Measurements from ENCODE around the gene ROS1. TPM values are rescaled to one million over a fixed set of nuclear protein-coding genes. Genes with fewer than 3 reads are reported as not detected.
"Not testable (repeated sequence)": the region's sequence is repeated elsewhere in the genome, so short reads cannot be mapped to it uniquely, and the experiment has no call there.

Gene ROS1
- total RNA-seq, 2 experiments from 2014 or later = not detected

- no peak for DNase-seq
- Mint-ChIP-seq H3K27ac (no peak overlapping the region), H3K4me1 (peaks cover 3% of the 10 kb centered on the region), H3K36me3 (no peaks in the 10 kb centered on the region), H3K9me3 (peaks cover 4% of the 10 kb centered on the region), H3K27me3 (peaks cover 22% of the 10 kb centered on the region), H3K4me3 (no peak overlapping the region)
Measured at GRCh38 chr6:117375446-117375845, 50.3 kb downstream of the ROS1 start.

- Mint-ChIP-seq H3K27ac (no peak overlapping the region), H3K27me3 (peaks cover 23% of the 10 kb centered on the region), H3K36me3 (no peaks in the 10 kb centered on the region), H3K4me1 (peaks cover 3% of the 10 kb centered on the region), H3K4me3 (no peak overlapping the region), H3K9me3 (peaks cover 4% of the 10 kb centered on the region)
- DNase-seq = no peak
Measured at GRCh38 chr6:117373211-117373813, 52.4 kb downstream of the ROS1 start.

- not testable (repeated sequence) for H3K27ac Mint-ChIP-seq, DNase-seq, H3K4me1 Mint-ChIP-seq, H3K9me3 Mint-ChIP-seq, H3K36me3 Mint-ChIP-seq
- H3K27me3 Mint-ChIP-seq = peaks cover 25% of the 10 kb centered on the region
- H3K4me3 Mint-ChIP-seq = peak overlapping the region; percentile 37
Measured at GRCh38 chr6:117372289-117372688, 53.5 kb downstream of the ROS1 start.

- Mint-ChIP-seq H3K27ac (no peak overlapping the region), H3K9me3 (peaks cover 3% of the 10 kb centered on the region), H3K4me3 (no peak overlapping the region), H3K4me1 (peaks cover 3% of the 10 kb centered on the region), H3K27me3 (peaks cover 24% of the 10 kb centered on the region), H3K36me3 (no peaks in the 10 kb centered on the region)
- no peak for DNase-seq
Measured at GRCh38 chr6:117371492-117371891, 54.2 kb downstream of the ROS1 start.

- DNase-seq = no peak
- H3K27ac Mint-ChIP-seq = no peak overlapping the region
- H3K27me3 Mint-ChIP-seq = peaks cover 9% of the 10 kb centered on the region
- H3K36me3 Mint-ChIP-seq = no peaks in the 10 kb centered on the region
- no peaks in the 10 kb centered on the region for H3K9me3 Mint-ChIP-seq
- no peaks in the 10 kb centered on the region for H3K4me1 Mint-ChIP-seq
- H3K4me3 Mint-ChIP-seq = no peak overlapping the region
Measured at GRCh38 chr6:117359581-117359980, 66.2 kb downstream of the ROS1 start.

- no peaks in the 10 kb centered on the region for H3K36me3 Mint-ChIP-seq
- no peak overlapping the region for H3K27ac Mint-ChIP-seq
- H3K27me3 Mint-ChIP-seq = peaks cover 8% of the 10 kb centered on the region
- H3K4me3 Mint-ChIP-seq = no peak overlapping the region
- DNase-seq = no peak
- no peaks in the 10 kb centered on the region for H3K4me1 Mint-ChIP-seq
- H3K9me3 Mint-ChIP-seq = no peaks in the 10 kb centered on the region
Measured at GRCh38 chr6:117354671-117355070, 71.1 kb downstream of the ROS1 start.

- Mint-ChIP-seq H3K27ac (no peak overlapping the region), H3K4me3 (no peak overlapping the region), H3K9me3 (no peaks in the 10 kb centered on the region), H3K36me3 (no peaks in the 10 kb centered on the region), H3K4me1 (no peaks in the 10 kb centered on the region), H3K27me3 (peaks cover 5% of the 10 kb centered on the region)
- DNase-seq = no peak
Measured at GRCh38 chr6:117352466-117353081, 73.2 kb downstream of the ROS1 start.

- H3K9me3 Mint-ChIP-seq = no peaks in the 10 kb centered on the region
- H3K4me3 Mint-ChIP-seq = no peak overlapping the region
- H3K36me3 Mint-ChIP-seq = no peaks in the 10 kb centered on the region
- H3K27ac Mint-ChIP-seq = no peak overlapping the region
- DNase-seq = no peak
- peaks cover 5% of the 10 kb centered on the region for H3K27me3 Mint-ChIP-seq
- H3K4me1 Mint-ChIP-seq = no peaks in the 10 kb centered on the region
Measured at GRCh38 chr6:117351521-117351920, 74.2 kb downstream of the ROS1 start.

GRCh38 chr6:117346142-117346930 lies 79.4 kb downstream of the ROS1 start:
- Mint-ChIP-seq H3K36me3 (no peaks in the 10 kb centered on the region), H3K9me3 (no peaks in the 10 kb centered on the region), H3K27me3 (peaks cover 10% of the 10 kb centered on the region), H3K27ac (no peak overlapping the region), H3K4me3 (no peak overlapping the region), H3K4me1 (no peaks in the 10 kb centered on the region)
- DNase-seq = no peak

GRCh38 chr6:117345292-117345610 lies 80.5 kb downstream of the ROS1 start:
- DNase-seq = no peak
- H3K9me3 Mint-ChIP-seq = no peaks in the 10 kb centered on the region
- peaks cover 4% of the 10 kb centered on the region for H3K27me3 Mint-ChIP-seq
- no peaks in the 10 kb centered on the region for H3K4me1 Mint-ChIP-seq
- no peak overlapping the region for H3K4me3 Mint-ChIP-seq
- no peak overlapping the region for H3K27ac Mint-ChIP-seq
- no peaks in the 10 kb centered on the region for H3K36me3 Mint-ChIP-seq

GRCh38 chr6:117344444-117345291 lies 81.1 kb downstream of the ROS1 start:
- Mint-ChIP-seq H3K27me3 (peaks cover 4% of the 10 kb centered on the region), H3K9me3 (no peaks in the 10 kb centered on the region), H3K36me3 (no peaks in the 10 kb centered on the region)

GRCh38 chr6:117338567-117338966 lies 87.2 kb downstream of the ROS1 start:
- Mint-ChIP-seq H3K9me3 (no peaks in the 10 kb centered on the region), H3K27me3 (peaks cover 19% of the 10 kb centered on the region), H3K4me1 (no peaks in the 10 kb centered on the region), H3K27ac (no peak overlapping the region), H3K4me3 (no peak overlapping the region), H3K36me3 (no peaks in the 10 kb centered on the region)
- DNase-seq = no peak

More at GRCh38 chr6:117344444-117345291, 81.1 kb downstream of the ROS1 start:
- no peak overlapping the region for H3K27ac Mint-ChIP-seq
- no peaks in the 10 kb centered on the region for H3K4me1 Mint-ChIP-seq
- no peak overlapping the region for H3K4me3 Mint-ChIP-seq
- no peak for DNase-seq

- no peak overlapping the region for H3K27ac Mint-ChIP-seq
- peaks cover 2% of the 10 kb centered on the region for H3K36me3 Mint-ChIP-seq
- H3K4me3 Mint-ChIP-seq = no peak overlapping the region
- peaks cover 20% of the 10 kb centered on the region for H3K27me3 Mint-ChIP-seq
- DNase-seq = no peak
- no peaks in the 10 kb centered on the region for H3K4me1 Mint-ChIP-seq
- H3K9me3 Mint-ChIP-seq = peaks cover 9% of the 10 kb centered on the region
Measured at GRCh38 chr6:117329926-117330325, 95.8 kb downstream of the ROS1 start.

- Mint-ChIP-seq H3K4me1 (no peaks in the 10 kb centered on the region), H3K4me3 (no peak overlapping the region), H3K36me3 (peaks cover 2% of the 10 kb centered on the region)
Measured at GRCh38 chr6:117328500-117328899, 97.2 kb downstream of the ROS1 start.

GRCh38 chr6:117328005-117328389 lies 97.7 kb downstream of the ROS1 start:
- DNase-seq = no peak
- Mint-ChIP-seq H3K36me3 (peaks cover 2% of the 10 kb centered on the region), H3K9me3 (peaks cover 9% of the 10 kb centered on the region), H3K4me1 (no peaks in the 10 kb centered on the region), H3K4me3 (no peak overlapping the region), H3K27ac (no peak overlapping the region), H3K27me3 (peaks cover 20% of the 10 kb centered on the region)

More at GRCh38 chr6:117328500-117328899, 97.2 kb downstream of the ROS1 start:
- peaks cover 9% of the 10 kb centered on the region for H3K9me3 Mint-ChIP-seq
- DNase-seq = no peak
- H3K27me3 Mint-ChIP-seq = peaks cover 20% of the 10 kb centered on the region
- no peak overlapping the region for H3K27ac Mint-ChIP-seq
